Tibial artery (tissue), 4 donors: ENCODE measurements around the gene GNB1.

Experiments used
- DNase-seq, 2 donors: peaks; one replicate each; pipeline ENCODE4 v3.0.0-alpha.2; 2019
- H3K27ac ChIP-seq, 2 donors: fragments of 200-600 bp; sonication (generic) in 1 of 2; 1 replicate in 1 of 2; 2 replicates in 1 of 2; pipeline ENCODE4 v1.5.1; 2018 to 2019; ENCODE audit warnings: mild to moderate bottlenecking in 1 of 2
- H3K27me3 ChIP-seq, 2 donors: fragments of 200-600 bp; sonication (generic) in 1 of 2; one replicate each; pipeline versions ENCODE4 v1.5.1 to v1.6.0; 2016 to 2019
- H3K36me3 ChIP-seq, 3 donors: fragments of 200-600 bp; sonication (generic) in 2 of 3; one replicate each; pipeline ENCODE4 v1.5.1; 2016 to 2019; ENCODE audit warnings: mild to moderate bottlenecking in 2 of 3
- H3K4me1 ChIP-seq, 4 donors: fragments of 200-600 bp; sonication (generic) in 2 of 4; 1 replicate in 3 of 4; 2 replicates in 1 of 4; pipeline ENCODE4 v1.5.1; 2016 to 2019
- H3K4me3 ChIP-seq, 2 donors: fragments of 200-600 bp; sonication (generic) in 1 of 2; 1 replicate in 1 of 2; 2 replicates in 1 of 2; pipeline ENCODE4 v1.5.1; 2018 to 2019; ENCODE audit warnings: mild to moderate bottlenecking in 2 of 2
- H3K9me3 ChIP-seq, 3 donors: fragments of 200-600 bp; sonication (generic) in 1 of 3; one replicate each; pipeline ENCODE4 v1.5.1; 2016 to 2019
- intact Hi-C: fragments of 100-400 bp; cut with DNase I; formaldehyde crosslinking; loops from one replicate; pipeline ENCODE4 v1.15.0; 2023; ENCODE audit warnings: low total_unique reads
- TF ChIP-seq, protein P1 (sequence below), 2 experiments: fragments of 200-600 bp in 1 of 2; fragments of 450-650 bp in 1 of 2; IDR thresholded peaks; one replicate each; pipeline ENCODE4 v1.5.1; 2017 to 2019; ENCODE audit warnings: antibody characterized with exemption in 2 of 2, mild to moderate bottlenecking in 1 of 2, moderate library complexity in 1 of 2

Gene GNB1

GRCh38 chr1:1775327-1776226, 115.3 kb downstream of the GNB1 start:
- H3K4me3 ChIP-seq = peak overlapping the region; percentile 86 to 92
- intact Hi-C loops = no loop called here

DNA sequence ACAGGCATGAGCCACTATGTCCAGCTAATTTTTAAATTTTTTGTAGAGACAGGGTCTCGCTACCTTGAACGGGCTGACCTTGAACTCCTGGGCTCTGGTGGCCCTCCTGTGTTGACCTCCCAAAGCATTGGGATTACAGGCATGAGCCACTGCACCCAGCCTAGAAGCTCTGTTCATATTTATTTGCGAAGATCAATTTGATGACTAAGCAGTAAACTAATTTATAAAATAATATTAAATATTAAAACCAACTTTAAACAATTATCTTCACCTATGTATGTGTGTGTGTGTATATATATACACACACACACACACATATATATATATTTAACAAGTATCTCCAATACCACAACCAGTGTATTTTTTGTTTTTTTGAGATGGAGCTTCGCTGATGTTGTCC, 117.0 kb downstream of the GNB1 start:
- no peak for DNase-seq
- Histone ChIP-seq H3K27me3 (no peaks in the 10 kb centered on the region), H3K4me3 (no peak overlapping the region), H3K36me3 (peaks cover 26 to 31% (median 26%) of the 10 kb centered on the region in 3 donors), H3K9me3 (peaks cover 0 to 9% (median 0%) of the 10 kb centered on the region in 3 donors), H3K4me1 (peaks cover 0 to 35% (median 28%) of the 10 kb centered on the region in 4 donors), H3K27ac (no peak overlapping the region)
- intact Hi-C loops = no loop called here
- TF ChIP-seq, protein P1, sequence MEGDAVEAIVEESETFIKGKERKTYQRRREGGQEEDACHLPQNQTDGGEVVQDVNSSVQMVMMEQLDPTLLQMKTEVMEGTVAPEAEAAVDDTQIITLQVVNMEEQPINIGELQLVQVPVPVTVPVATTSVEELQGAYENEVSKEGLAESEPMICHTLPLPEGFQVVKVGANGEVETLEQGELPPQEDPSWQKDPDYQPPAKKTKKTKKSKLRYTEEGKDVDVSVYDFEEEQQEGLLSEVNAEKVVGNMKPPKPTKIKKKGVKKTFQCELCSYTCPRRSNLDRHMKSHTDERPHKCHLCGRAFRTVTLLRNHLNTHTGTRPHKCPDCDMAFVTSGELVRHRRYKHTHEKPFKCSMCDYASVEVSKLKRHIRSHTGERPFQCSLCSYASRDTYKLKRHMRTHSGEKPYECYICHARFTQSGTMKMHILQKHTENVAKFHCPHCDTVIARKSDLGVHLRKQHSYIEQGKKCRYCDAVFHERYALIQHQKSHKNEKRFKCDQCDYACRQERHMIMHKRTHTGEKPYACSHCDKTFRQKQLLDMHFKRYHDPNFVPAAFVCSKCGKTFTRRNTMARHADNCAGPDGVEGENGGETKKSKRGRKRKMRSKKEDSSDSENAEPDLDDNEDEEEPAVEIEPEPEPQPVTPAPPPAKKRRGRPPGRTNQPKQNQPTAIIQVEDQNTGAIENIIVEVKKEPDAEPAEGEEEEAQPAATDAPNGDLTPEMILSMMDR (IDR thresholded peaks at IDR 0.05) = no peak

More at GRCh38 chr1:1775327-1776226, 115.3 kb downstream of the GNB1 start:
- H3K27ac ChIP-seq = peak overlapping the region; percentile 90 to 97
- TF ChIP-seq, protein P1 (IDR thresholded peaks at IDR 0.05) = no peak
- H3K9me3 ChIP-seq = peaks cover 0 to 5% (median 0%) of the 10 kb centered on the region in 3 donors
- peaks cover 0 to 46% (median 38%) of the 10 kb centered on the region in 4 donors for H3K4me1 ChIP-seq
- H3K27me3 ChIP-seq = no peaks in the 10 kb centered on the region
- no peak for DNase-seq
- peaks cover 19 to 23% (median 22%) of the 10 kb centered on the region in 3 donors for H3K36me3 ChIP-seq

- intact Hi-C loops = no loop called here
- H3K4me3 ChIP-seq = no peak overlapping the region
- TF ChIP-seq, protein P1 (IDR thresholded peaks at IDR 0.05) = no peak
- H3K27ac ChIP-seq = no peak overlapping the region
- peaks cover 0 to 9% (median 0%) of the 10 kb centered on the region in 3 donors for H3K9me3 ChIP-seq
- H3K27me3 ChIP-seq = no peaks in the 10 kb centered on the region
- H3K4me1 ChIP-seq = peaks cover 0 to 19% (median 13%) of the 10 kb centered on the region in 4 donors
- H3K36me3 ChIP-seq = peaks cover 29 to 38% (median 33%) of the 10 kb centered on the region in 3 donors
- no peak for DNase-seq
Observed at GRCh38 chr1:1771096-1771495, 119.8 kb downstream of the GNB1 start.

- Histone ChIP-seq H3K36me3 (peaks cover 36 to 39% (median 37%) of the 10 kb centered on the region in 3 donors), H3K27ac (no peak overlapping the region), H3K27me3 (no peaks in the 10 kb centered on the region), H3K4me3 (no peak overlapping the region), H3K4me1 (peaks cover 0 to 9% (median 3%) of the 10 kb centered on the region in 4 donors), H3K9me3 (peaks cover 0 to 9% (median 0%) of the 10 kb centered on the region in 3 donors)
- TF ChIP-seq, protein P1 (IDR thresholded peaks at IDR 0.05) = no peak
- no peak for DNase-seq
- intact Hi-C loops = no loop called here
Observed at GRCh38 chr1:1770102-1770501, 120.8 kb downstream of the GNB1 start.

- TF ChIP-seq, protein P1 (IDR thresholded peaks at IDR 0.05) = no peak
- Histone ChIP-seq H3K27ac (no peak overlapping the region), H3K9me3 (peaks cover 0 to 9% (median 0%) of the 10 kb centered on the region in 3 donors), H3K27me3 (no peaks in the 10 kb centered on the region), H3K4me1 (peaks cover 0 to 3% (median 0%) of the 10 kb centered on the region in 4 donors), H3K36me3 (peaks cover 51 to 56% (median 54%) of the 10 kb centered on the region in 3 donors), H3K4me3 (no peak overlapping the region)
- intact Hi-C loops = no loop called here
- no peak for DNase-seq
Observed at GRCh38 chr1:1768249-1768992, 122.5 kb downstream of the GNB1 start.
